Right lobe of liver (tissue), 4 donors: ENCODE results near the gene TFAP2C.

Source experiments
- CTCF ChIP-seq, 4 donors: fragments of 200-600 bp in 3 of 4; fragments of 450-650 bp in 1 of 4; IDR thresholded peaks; one replicate each; pipeline versions ENCODE4 v1.5.1 to v1.8.0; 2016 to 2022; ENCODE audit warnings: antibody characterized with exemption in 4 of 4, mild to moderate bottlenecking in 2 of 4
- POLR2A ChIP-seq: fragments of 450-650 bp; IDR thresholded peaks from one replicate; pipeline ENCODE4 v1.6.1; 2017; ENCODE audit warnings: antibody characterized with exemption, mild to moderate bottlenecking
- donor health status: DM: no; HTN: no; CAD: no.
- donor health status: DM: no; HTN: no; CAD: no.
- donor health status: DM: no; HTN: yes; CAD: no.

- TF ChIP-seq CTCF (IDR thresholded peaks at IDR 0.05) (no peak), POLR2A (no peak)
Observed at GRCh38 chr20:56606174-56606945, 22.7 kb upstream of the TFAP2C start.
